ENCODE measurements around the gene CLEC18A.

CLEC18A gene

DNA sequence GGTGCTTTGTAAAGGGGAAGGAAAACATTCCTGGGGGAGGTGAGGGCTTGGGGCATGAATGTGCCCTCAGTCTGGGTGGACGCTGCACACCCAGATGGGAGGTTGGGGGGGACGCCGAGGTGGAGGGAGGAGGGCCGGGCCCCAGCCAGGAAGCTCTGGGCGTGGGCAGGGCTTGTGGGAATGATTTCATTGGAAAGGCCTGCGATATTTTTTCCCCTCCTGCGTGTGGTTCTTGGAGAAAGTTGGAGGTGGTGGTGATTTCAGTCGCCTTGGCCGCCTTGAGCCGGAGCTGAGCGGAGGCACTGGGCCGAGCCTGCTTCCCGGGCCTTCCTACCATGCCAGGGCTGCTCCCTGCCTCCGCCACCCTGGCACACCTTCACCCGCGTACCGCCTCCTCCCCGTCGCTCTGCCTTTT is 26.4 kb upstream of the CLEC18A start:
- no peaks in the 10 kb centered on the region for H3K4me1 ChIP-seq (ENCODE audit: insufficient read depth, low read length, severe bottlenecking)
- H3K4me2 ChIP-seq (ENCODE audit: low read length), result no peak overlapping the region
- H3K79me2 ChIP-seq (ENCODE audit: insufficient read depth, low read length), result no peaks in the 10 kb centered on the region
- no peak overlapping the region for H3K27ac ChIP-seq (ENCODE audit: low read depth, low read length, poor library complexity, severe bottlenecking)
- H2AFZ ChIP-seq (ENCODE audit: low read length), result no peak overlapping the region
- no peaks in the 10 kb centered on the region for H3K9me3 ChIP-seq (ENCODE audit: low read length)
- no peaks in the 10 kb centered on the region for H3F3A ChIP-seq (ENCODE audit: insufficient read depth, low read length)
- H3K27me3 ChIP-seq (ENCODE audit: insufficient read depth, low read length), result no peaks in the 10 kb centered on the region
- no peak overlapping the region for H3K9ac ChIP-seq (ENCODE audit: low read length)
- H3K4me3 ChIP-seq (ENCODE audit: low read depth, low read length, poor library complexity, severe bottlenecking), result no peak overlapping the region
- H3K9me2 ChIP-seq (ENCODE audit: low read depth, low read length), result no peaks in the 10 kb centered on the region
- no peaks in the 10 kb centered on the region for H4K20me1 ChIP-seq (ENCODE audit: insufficient read depth, low read length)
- TF ChIP-seq EZH2 (IDR thresholded peaks at IDR 0.05; ENCODE audit: borderline replicate concordance, low read length), result no peak
- TF ChIP-seq, protein P1, sequence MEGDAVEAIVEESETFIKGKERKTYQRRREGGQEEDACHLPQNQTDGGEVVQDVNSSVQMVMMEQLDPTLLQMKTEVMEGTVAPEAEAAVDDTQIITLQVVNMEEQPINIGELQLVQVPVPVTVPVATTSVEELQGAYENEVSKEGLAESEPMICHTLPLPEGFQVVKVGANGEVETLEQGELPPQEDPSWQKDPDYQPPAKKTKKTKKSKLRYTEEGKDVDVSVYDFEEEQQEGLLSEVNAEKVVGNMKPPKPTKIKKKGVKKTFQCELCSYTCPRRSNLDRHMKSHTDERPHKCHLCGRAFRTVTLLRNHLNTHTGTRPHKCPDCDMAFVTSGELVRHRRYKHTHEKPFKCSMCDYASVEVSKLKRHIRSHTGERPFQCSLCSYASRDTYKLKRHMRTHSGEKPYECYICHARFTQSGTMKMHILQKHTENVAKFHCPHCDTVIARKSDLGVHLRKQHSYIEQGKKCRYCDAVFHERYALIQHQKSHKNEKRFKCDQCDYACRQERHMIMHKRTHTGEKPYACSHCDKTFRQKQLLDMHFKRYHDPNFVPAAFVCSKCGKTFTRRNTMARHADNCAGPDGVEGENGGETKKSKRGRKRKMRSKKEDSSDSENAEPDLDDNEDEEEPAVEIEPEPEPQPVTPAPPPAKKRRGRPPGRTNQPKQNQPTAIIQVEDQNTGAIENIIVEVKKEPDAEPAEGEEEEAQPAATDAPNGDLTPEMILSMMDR (IDR thresholded peaks at IDR 0.05; ENCODE audit: low read length), result no peak
- H3K36me3 ChIP-seq (ENCODE audit: insufficient read depth, low read length), result no peaks in the 10 kb centered on the region; the same call in 1 of the 2 replicates

DNA sequence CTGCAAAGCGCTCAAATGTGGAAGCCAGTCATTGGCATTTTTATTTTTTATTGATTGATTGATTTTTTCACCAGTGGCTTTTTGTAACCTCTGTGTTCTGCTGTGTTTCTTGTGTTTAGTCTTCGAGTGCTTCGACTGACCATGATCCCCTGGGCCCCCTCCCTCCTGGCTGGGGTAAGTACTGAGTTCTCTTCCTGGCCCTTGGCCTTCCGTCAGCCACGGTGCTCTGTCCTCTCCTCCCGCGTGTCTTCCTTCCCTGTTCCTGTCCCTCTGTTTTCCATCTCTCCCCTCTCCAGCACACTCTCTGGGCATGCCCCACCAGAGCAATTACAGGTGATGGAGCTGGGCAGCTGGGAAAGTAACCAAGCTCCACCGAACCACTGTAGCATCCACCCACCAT is 25.8 kb upstream of the CLEC18A start:
- H4K20me1 ChIP-seq (ENCODE audit: insufficient read depth, low read length), result no peaks in the 10 kb centered on the region
- H3K4me1 ChIP-seq (ENCODE audit: insufficient read depth, low read length, severe bottlenecking), result no peaks in the 10 kb centered on the region
- H3K4me2 ChIP-seq (ENCODE audit: low read length), result no peak overlapping the region
- no peaks in the 10 kb centered on the region for H3K9me2 ChIP-seq (ENCODE audit: low read depth, low read length)
- H3F3A ChIP-seq (ENCODE audit: insufficient read depth, low read length), result no peaks in the 10 kb centered on the region
- no peaks in the 10 kb centered on the region for H3K27me3 ChIP-seq (ENCODE audit: insufficient read depth, low read length)
- H3K79me2 ChIP-seq (ENCODE audit: insufficient read depth, low read length), result no peaks in the 10 kb centered on the region
- no peaks in the 10 kb centered on the region; the same call in 1 of the 2 replicates for H3K36me3 ChIP-seq (ENCODE audit: insufficient read depth, low read length)
- no peak overlapping the region for H2AFZ ChIP-seq (ENCODE audit: low read length)
- no peaks in the 10 kb centered on the region for H3K9me3 ChIP-seq (ENCODE audit: low read length)
- no peak overlapping the region for H3K9ac ChIP-seq (ENCODE audit: low read length)
- TF ChIP-seq, protein P1 (IDR thresholded peaks at IDR 0.05; ENCODE audit: low read length), result no peak
- TF ChIP-seq EZH2 (IDR thresholded peaks at IDR 0.05; ENCODE audit: borderline replicate concordance, low read length), result no peak
- no peak overlapping the region for H3K4me3 ChIP-seq (ENCODE audit: low read depth, low read length, poor library complexity, severe bottlenecking)
- H3K27ac ChIP-seq (ENCODE audit: low read depth, low read length, poor library complexity, severe bottlenecking), result no peak overlapping the region

DNA sequence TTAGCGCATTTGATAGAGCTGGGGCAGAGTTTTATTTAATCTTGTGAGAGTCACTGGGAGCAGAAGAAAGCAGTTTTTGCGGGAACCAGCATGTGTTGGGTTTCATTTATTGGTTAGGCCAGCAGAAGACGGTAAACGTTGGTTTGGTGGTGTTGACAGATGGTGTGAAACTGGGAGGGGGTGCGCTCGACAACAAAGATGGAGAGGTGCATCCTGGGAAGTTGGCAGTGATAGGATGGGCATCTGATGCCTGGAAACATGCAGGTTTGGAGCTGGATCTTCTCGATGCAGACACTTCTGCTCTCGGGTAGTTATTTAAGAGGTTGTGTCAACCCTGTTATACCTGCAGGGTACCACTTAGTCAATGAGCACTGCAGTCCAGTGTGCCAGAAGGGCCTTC is 24.9 kb upstream of the CLEC18A start:
- no peaks in the 10 kb centered on the region for H3K79me2 ChIP-seq (ENCODE audit: insufficient read depth, low read length)
- H3K9me2 ChIP-seq (ENCODE audit: low read depth, low read length), result no peaks in the 10 kb centered on the region
- H3K27me3 ChIP-seq (ENCODE audit: insufficient read depth, low read length), result no peaks in the 10 kb centered on the region
- H3K4me3 ChIP-seq (ENCODE audit: low read depth, low read length, poor library complexity, severe bottlenecking), result no peak overlapping the region
- peaks cover 7% of the 10 kb centered on the region for H3K36me3 ChIP-seq (ENCODE audit: insufficient read depth, low read length)
- H3K4me1 ChIP-seq (ENCODE audit: insufficient read depth, low read length, severe bottlenecking), result no peaks in the 10 kb centered on the region
- H2AFZ ChIP-seq (ENCODE audit: low read length), result no peak overlapping the region
- H3K27ac ChIP-seq (ENCODE audit: low read depth, low read length, poor library complexity, severe bottlenecking), result no peak overlapping the region
- no peak overlapping the region for H3K4me2 ChIP-seq (ENCODE audit: low read length)
- H3K9me3 ChIP-seq (ENCODE audit: low read length), result no peaks in the 10 kb centered on the region
- no peaks in the 10 kb centered on the region for H4K20me1 ChIP-seq (ENCODE audit: insufficient read depth, low read length)
- no peak overlapping the region for H3K9ac ChIP-seq (ENCODE audit: low read length)
- H3F3A ChIP-seq (ENCODE audit: insufficient read depth, low read length), result no peaks in the 10 kb centered on the region
- TF ChIP-seq, protein P1 (IDR thresholded peaks at IDR 0.05; ENCODE audit: low read length), result no peak
- TF ChIP-seq EZH2 (IDR thresholded peaks at IDR 0.05; ENCODE audit: borderline replicate concordance, low read length), result no peak
